ENCODE data around the gene LDB3.

Gene LDB3

DNA sequence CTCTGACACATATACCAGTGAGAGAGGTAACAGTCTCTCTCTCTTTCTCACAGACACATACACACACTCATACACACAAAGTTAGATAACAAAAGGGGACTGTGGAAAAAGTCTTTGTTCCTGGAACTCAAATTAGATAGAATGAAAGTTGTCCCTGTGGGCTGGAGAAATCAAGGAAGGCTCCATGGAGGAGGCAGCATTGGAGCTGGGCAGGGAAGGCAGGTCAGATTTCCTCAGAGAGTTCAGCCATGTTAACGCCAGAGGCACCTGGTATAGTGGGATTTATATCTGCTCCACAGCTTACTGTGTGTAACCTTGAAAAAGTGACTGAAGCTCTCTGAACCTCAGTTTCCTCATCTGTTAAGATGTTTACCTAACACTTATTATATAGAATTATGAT lies 38.7 kb downstream of the LDB3 start (continued):
- TF ChIP-seq, protein P1, sequence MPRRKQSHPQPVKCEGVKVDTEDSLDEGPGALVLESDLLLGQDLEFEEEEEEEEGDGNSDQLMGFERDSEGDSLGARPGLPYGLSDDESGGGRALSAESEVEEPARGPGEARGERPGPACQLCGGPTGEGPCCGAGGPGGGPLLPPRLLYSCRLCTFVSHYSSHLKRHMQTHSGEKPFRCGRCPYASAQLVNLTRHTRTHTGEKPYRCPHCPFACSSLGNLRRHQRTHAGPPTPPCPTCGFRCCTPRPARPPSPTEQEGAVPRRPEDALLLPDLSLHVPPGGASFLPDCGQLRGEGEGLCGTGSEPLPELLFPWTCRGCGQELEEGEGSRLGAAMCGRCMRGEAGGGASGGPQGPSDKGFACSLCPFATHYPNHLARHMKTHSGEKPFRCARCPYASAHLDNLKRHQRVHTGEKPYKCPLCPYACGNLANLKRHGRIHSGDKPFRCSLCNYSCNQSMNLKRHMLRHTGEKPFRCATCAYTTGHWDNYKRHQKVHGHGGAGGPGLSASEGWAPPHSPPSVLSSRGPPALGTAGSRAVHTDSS (tag by site-specific recombination; IDR thresholded peaks at IDR 0.05), result no peak
- TF ChIP-seq, protein P2, sequence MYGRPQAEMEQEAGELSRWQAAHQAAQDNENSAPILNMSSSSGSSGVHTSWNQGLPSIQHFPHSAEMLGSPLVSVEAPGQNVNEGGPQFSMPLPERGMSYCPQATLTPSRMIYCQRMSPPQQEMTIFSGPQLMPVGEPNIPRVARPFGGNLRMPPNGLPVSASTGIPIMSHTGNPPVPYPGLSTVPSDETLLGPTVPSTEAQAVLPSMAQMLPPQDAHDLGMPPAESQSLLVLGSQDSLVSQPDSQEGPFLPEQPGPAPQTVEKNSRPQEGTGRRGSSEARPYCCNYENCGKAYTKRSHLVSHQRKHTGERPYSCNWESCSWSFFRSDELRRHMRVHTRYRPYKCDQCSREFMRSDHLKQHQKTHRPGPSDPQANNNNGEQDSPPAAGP (tag by site-specific recombination; IDR thresholded peaks at IDR 0.05), result no peak
- TF ChIP-seq, protein P3, sequence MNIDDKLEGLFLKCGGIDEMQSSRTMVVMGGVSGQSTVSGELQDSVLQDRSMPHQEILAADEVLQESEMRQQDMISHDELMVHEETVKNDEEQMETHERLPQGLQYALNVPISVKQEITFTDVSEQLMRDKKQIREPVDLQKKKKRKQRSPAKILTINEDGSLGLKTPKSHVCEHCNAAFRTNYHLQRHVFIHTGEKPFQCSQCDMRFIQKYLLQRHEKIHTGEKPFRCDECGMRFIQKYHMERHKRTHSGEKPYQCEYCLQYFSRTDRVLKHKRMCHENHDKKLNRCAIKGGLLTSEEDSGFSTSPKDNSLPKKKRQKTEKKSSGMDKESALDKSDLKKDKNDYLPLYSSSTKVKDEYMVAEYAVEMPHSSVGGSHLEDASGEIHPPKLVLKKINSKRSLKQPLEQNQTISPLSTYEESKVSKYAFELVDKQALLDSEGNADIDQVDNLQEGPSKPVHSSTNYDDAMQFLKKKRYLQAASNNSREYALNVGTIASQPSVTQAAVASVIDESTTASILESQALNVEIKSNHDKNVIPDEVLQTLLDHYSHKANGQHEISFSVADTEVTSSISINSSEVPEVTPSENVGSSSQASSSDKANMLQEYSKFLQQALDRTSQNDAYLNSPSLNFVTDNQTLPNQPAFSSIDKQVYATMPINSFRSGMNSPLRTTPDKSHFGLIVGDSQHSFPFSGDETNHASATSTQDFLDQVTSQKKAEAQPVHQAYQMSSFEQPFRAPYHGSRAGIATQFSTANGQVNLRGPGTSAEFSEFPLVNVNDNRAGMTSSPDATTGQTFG (tag by site-specific recombination; IDR thresholded peaks at IDR 0.05; ENCODE audit: borderline replicate concordance), result no peak
- no peak for TF ChIP-seq ZNF529 (tag by site-specific recombination; IDR thresholded peaks at IDR 0.05; ENCODE audit: insufficient replicate concordance)
- no peak for TF ChIP-seq ZBTB20 (tag by site-specific recombination; IDR thresholded peaks at IDR 0.05)
- no peak for TF ChIP-seq ZNF514 (tag by site-specific recombination; IDR thresholded peaks at IDR 0.05)
- no peak for TF ChIP-seq ZBTB21 (tag by site-specific recombination; IDR thresholded peaks at IDR 0.05)
- no peak for TF ChIP-seq ZNF660 (tag by site-specific recombination; IDR thresholded peaks at IDR 0.05)
- TF ChIP-seq KLF1 (tag by site-specific recombination; IDR thresholded peaks at IDR 0.05), result no peak

DNA sequence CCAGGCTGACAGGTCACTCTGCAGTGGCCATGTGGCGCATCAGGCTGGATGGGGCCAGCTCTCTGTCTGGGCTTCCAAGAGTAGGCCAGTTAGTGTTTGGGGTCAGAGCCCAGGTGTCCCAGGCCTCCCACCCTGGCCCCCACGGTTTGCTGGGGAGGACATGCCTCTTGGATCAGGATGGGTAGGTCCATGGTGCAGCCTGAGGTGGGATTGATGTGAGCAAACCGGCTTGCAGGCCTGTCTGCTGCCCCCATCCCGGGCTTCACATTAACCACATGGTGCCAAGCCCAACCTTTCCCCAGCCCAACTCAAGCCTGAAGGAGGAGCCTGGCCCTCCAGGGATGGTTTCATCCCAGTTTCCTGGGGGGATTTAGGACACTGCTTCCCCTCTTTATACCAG lies 39.2 kb downstream of the LDB3 start:
- ChIA-PET POLR2A (no interaction called here), CTCF (interaction anchor here (1.1 to 2.2 kb wide), 4 partner anchors 14 to 192 kb away, joined by 3 to 10 read pairs (median 5); no protein-coding TSS in a partner anchor)
- no peaks in the 10 kb centered on the region for H3K9me3 ChIP-seq (ENCODE audit: control insufficient read depth, insufficient read depth, low read depth, low read length)
- TF ChIP-seq ZNF521 (tag by site-specific recombination; IDR thresholded peaks at IDR 0.05) (no peak), ZBTB17 (tag by site-specific recombination; IDR thresholded peaks at IDR 0.05) (0 out of 2 replicates have a peak, but pooled peaks have one; percentile 24)
- TF ChIP-seq, protein P4, sequence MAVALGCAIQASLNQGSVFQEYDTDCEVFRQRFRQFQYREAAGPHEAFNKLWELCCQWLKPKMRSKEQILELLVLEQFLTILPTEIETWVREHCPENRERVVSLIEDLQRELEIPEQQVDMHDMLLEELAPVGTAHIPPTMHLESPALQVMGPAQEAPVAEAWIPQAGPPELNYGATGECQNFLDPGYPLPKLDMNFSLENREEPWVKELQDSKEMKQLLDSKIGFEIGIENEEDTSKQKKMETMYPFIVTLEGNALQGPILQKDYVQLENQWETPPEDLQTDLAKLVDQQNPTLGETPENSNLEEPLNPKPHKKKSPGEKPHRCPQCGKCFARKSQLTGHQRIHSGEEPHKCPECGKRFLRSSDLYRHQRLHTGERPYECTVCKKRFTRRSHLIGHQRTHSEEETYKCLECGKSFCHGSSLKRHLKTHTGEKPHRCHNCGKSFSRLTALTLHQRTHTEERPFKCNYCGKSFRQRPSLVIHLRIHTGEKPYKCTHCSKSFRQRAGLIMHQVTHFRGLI (tag by site-specific recombination; IDR thresholded peaks at IDR 0.05), result peak; percentile 99
- TF ChIP-seq, protein P5, sequence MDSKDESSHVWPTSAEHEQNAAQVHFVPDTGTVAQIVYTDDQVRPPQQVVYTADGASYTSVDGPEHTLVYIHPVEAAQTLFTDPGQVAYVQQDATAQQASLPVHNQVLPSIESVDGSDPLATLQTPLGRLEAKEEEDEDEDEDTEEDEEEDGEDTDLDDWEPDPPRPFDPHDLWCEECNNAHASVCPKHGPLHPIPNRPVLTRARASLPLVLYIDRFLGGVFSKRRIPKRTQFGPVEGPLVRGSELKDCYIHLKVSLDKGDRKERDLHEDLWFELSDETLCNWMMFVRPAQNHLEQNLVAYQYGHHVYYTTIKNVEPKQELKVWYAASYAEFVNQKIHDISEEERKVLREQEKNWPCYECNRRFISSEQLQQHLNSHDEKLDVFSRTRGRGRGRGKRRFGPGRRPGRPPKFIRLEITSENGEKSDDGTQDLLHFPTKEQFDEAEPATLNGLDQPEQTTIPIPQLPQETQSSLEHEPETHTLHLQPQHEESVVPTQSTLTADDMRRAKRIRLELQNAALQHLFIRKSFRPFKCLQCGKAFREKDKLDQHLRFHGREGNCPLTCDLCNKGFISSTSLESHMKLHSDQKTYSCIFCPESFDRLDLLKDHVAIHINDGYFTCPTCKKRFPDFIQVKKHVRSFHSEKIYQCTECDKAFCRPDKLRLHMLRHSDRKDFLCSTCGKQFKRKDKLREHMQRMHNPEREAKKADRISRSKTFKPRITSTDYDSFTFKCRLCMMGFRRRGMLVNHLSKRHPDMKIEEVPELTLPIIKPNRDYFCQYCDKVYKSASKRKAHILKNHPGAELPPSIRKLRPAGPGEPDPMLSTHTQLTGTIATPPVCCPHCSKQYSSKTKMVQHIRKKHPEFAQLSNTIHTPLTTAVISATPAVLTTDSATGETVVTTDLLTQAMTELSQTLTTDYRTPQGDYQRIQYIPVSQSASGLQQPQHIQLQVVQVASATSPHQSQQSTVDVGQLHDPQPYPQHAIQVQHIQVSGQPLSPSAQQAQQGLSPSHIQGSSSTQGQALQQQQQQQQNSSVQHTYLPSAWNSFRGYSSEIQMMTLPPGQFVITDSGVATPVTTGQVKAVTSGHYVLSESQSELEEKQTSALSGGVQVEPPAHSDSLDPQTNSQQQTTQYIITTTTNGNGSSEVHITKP (tag by site-specific recombination; IDR thresholded peaks at IDR 0.05), result peak; percentile 19; the same call in 1 of the 2 replicates
- H3K27ac ChIP-seq (ENCODE audit: extremely low read depth, low read depth, low read length), result no peak overlapping the region
- no peak overlapping the region for H3K4me3 ChIP-seq (ENCODE audit: low read depth, low read length)
- H3K36me3 ChIP-seq (ENCODE audit: control insufficient read depth in 2 of 2, insufficient read depth in 1 of 2, low read length in 2 of 2), result no peaks in the 10 kb centered on the region
- peaks cover 8% of the 10 kb centered on the region; the same call in 1 of the 2 replicates for H3K4me1 ChIP-seq (ENCODE audit: control insufficient read depth, insufficient read depth, low read length)
